Activated CD4-positive, alpha-beta T cell treated with anti-CD3 and anti-CD28 coated beads for 36 hours (primary cell): ENCODE measurements around the gene SPRR2F. TPM values are rescaled to one million over a fixed set of nuclear protein-coding genes. Genes with fewer than 3 reads are reported as not detected.
"Not testable (repeated sequence)": the region's sequence is repeated elsewhere in the genome, so short reads cannot be mapped to it uniquely, and the experiment has no call there.

Source experiments
- ATAC-seq: fragments of 200-7000 bp; cut with Tn5 transposase; one replicate; pipeline ENCODE4 v1.10.0; 2021; ENCODE audit warnings: mild to moderate bottlenecking, moderate library complexity
- CTCF ChIA-PET: fragments of 350-600 bp; sonication (Branson Sonifier 250); formaldehyde crosslinking; loops from one replicate; lab custom pipeline; 2021; ENCODE audit warnings: antibody characterized with exemption; lab: Charles Lee
- POLR2A ChIA-PET: fragments of 350-600 bp; sonication (Branson Sonifier 250); formaldehyde crosslinking; loops from one replicate; lab custom pipeline; 2021; ENCODE audit warnings: antibody characterized with exemption, inconsistent platforms; lab: Charles Lee
- DNase-seq: peaks from one replicate; pipeline ENCODE4 v3.0.0-alpha.2; 2020
- H3K27ac Mint-ChIP-seq: one replicate; pipeline ENCODE4 v1.8.0; 2021; ENCODE audit warnings: mixed read lengths
- H3K27me3 Mint-ChIP-seq: one replicate; pipeline ENCODE4 v1.8.0; 2021; ENCODE audit warnings: mixed read lengths
- H3K36me3 Mint-ChIP-seq: one replicate; pipeline ENCODE4 v1.8.0; 2021; ENCODE audit warnings: low read depth, mixed read lengths
- H3K4me1 Mint-ChIP-seq: one replicate; pipeline ENCODE4 v1.8.0; 2021; ENCODE audit warnings: mixed read lengths
- H3K4me3 Mint-ChIP-seq: one replicate; pipeline ENCODE4 v1.8.0; 2021; ENCODE audit warnings: mild to moderate bottlenecking, moderate library complexity, mixed read lengths
- H3K9me3 Mint-ChIP-seq: one replicate; pipeline ENCODE4 v1.8.0; 2021; ENCODE audit warnings: low read depth, mixed read lengths
- intact Hi-C, 2 experiments: fragments of 100-400 bp; cut with DNase I in 1 of 2; cut with micrococcal nuclease in 1 of 2; formaldehyde crosslinking; loops; one replicate each; pipeline versions ENCODE4 v1.14.2 to v1.15.1; 2022 to 2024; cut with DNase I, micrococcal nuclease
- total RNA-seq, 2 experiments: library from RNA; stranded (reverse); gene quantifications; one replicate each; pipeline ENCODE4 v1.2.3, GENCODE V29; 2021

The SPRR2F gene, protein sequence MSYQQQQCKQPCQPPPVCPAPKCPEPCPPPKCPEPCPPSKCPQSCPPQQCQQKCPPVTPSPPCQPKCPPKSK
- total RNA-seq = not detected

DNA sequence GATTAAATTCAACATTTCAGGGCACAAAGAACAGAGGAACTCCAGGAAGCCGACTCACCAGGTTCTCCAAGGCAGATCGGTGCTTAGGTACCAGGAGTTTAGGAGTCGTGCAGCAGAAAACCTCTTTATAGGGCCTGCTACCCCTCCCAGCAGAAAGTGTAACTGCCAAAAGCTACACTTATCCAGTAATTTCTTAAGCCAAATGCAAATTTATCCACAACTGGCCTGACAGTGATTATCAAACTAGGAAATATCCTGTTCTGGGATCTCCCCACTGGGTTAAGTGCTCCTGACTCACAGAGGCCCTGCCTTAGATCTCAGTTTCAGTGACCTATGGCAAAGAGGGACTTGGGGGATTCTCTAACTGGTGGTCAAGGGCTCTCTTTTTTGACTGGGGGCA is at the start of gene SPRR2F:
Gene SPRR2F, minus strand, starts transcription at position 101 of the 400 bp plus-strand sequence. CDS start 783 bp downstream, outside the sequence.
- no peak for ATAC-seq
- no peak for DNase-seq
- no peaks in the 10 kb centered on the region for H3K4me1 Mint-ChIP-seq
- ChIA-PET CTCF (no interaction called here), POLR2A (no interaction called here)
- no peak within 1 kb of the TSS for H3K4me3 Mint-ChIP-seq
- no peaks in the 10 kb centered on the region for H3K9me3 Mint-ChIP-seq
- intact Hi-C loops = no loop called here
- H3K36me3 Mint-ChIP-seq = no peaks in the 10 kb centered on the region
- H3K27me3 Mint-ChIP-seq = peaks cover 18% of the 10 kb centered on the region
- H3K27ac Mint-ChIP-seq = no peak within 1 kb of the TSS

DNA sequence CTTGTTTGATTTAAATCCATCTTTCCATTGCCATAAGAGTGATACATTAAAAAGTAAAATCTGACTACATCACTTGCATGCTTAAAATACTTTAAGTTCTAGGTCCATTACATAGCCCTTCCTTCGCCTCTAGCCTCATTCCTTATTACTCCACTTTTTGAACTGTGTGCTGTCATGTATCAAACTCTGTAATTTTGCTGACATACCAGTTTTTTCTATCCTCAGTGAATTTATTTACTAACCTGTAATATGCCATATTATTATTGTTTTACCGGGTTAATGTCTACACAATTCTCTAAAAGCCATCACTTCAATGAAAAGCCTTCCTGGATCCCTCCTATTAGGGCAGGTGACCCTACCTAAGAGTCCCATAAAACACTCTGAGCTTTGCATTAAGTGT is 42.2 kb upstream of the SPRR2F start:
- ChIA-PET CTCF (no interaction called here), POLR2A (no interaction called here)
- H3K4me1 Mint-ChIP-seq = no peaks in the 10 kb centered on the region
- no peak for ATAC-seq
- DNase-seq = no peak
- intact Hi-C loops = no loop called here
- peaks cover 14% of the 10 kb centered on the region for H3K9me3 Mint-ChIP-seq
- H3K36me3 Mint-ChIP-seq = no peaks in the 10 kb centered on the region
- no peak overlapping the region for H3K4me3 Mint-ChIP-seq
- peaks cover 16% of the 10 kb centered on the region for H3K27me3 Mint-ChIP-seq
- no peak overlapping the region for H3K27ac Mint-ChIP-seq

DNA sequence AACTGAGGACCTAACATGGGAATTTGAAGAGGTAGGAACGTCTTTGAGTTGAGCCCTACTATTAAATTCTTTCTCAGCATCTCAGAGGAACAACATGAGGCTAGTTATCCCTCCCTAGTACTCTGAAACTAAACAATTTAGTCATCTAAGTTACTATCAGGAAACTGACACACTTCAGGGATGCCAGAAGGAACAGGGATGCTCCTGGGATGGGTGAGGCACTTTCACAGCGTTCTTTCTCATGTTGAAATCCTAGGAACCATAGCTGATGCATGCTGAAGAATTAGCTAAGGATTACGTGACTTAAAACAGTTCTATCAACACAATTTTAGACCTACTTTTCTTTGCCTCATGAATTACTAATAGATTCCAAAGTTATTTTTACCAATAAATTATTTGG is 39.2 kb upstream of the SPRR2F start:
- DNase-seq = no peak
- CTCF ChIA-PET = no interaction called here
- Mint-ChIP-seq H3K4me3 (no peak overlapping the region), H3K4me1 (no peaks in the 10 kb centered on the region), H3K36me3 (no peaks in the 10 kb centered on the region), H3K9me3 (peaks cover 1% of the 10 kb centered on the region), H3K27me3 (peaks cover 21% of the 10 kb centered on the region), H3K27ac (no peak overlapping the region)
- ATAC-seq = no peak
- intact Hi-C loops = no loop called here
- POLR2A ChIA-PET = interaction anchor here (0.5 kb wide), 1 partner anchor 71 kb away, joined by 3 read pairs; no protein-coding TSS in a partner anchor

DNA sequence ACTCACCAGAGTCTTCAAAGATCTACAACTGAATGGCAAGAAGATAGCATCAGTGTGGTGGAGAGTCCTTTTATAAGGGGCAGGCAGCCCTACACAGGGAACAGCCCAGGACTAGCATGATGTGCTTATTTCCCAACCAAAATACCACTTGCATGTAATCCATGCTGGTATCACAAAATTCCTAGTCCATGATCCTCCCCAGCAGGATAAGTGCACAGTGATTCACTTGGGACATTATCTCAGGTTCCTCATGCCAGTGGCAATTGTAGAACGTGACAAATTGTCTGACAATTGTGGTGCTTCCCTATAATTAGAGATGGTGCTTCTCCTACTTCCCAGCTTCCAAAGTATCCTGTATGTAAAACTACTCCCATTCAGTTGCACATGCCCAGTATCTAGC is 37.5 kb upstream of the SPRR2F start, which contains the start of gene SPRR2G:
Gene SPRR2G, minus strand, starts transcription at position 45 of the 400 bp plus-strand sequence. CDS start 780 bp downstream, outside the sequence.
- no peak for DNase-seq

DNA sequence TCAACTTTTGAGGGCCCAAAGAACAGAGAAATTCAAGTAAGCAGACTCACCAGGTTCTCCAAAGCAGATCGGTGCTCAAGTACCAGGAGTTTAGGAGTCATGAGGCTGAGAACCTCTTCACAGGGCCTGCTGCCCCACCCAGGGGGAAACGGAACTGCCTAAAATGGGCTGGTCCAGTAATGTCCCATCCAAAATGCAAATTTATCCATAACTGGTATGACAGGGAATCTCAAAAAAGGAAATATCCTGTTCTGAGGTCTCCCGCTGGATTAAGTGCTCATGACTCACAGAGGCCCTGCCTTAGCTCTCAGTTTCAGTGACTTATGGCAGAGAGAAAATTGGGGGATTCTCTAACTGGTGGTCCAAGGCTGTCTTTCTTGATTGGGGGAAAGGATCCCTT is 28.1 kb upstream of the SPRR2F start:
- no peaks in the 10 kb centered on the region for H3K9me3 Mint-ChIP-seq
- H3K36me3 Mint-ChIP-seq = no peaks in the 10 kb centered on the region
- intact Hi-C loops = no loop called here
- H3K27ac Mint-ChIP-seq = no peak overlapping the region
- H3K27me3 Mint-ChIP-seq = peaks cover 31% of the 10 kb centered on the region
- POLR2A ChIA-PET = no interaction called here
- ATAC-seq (no peak), DNase-seq (no peak)
- CTCF ChIA-PET = no interaction called here
- no peaks in the 10 kb centered on the region for H3K4me1 Mint-ChIP-seq
- H3K4me3 Mint-ChIP-seq = no peak overlapping the region

More for the DNA sequence above, 37.5 kb upstream of the SPRR2F start, which contains the start of gene SPRR2G:
- H3K27ac Mint-ChIP-seq = no peak within 1 kb of the TSS
- no peak for ATAC-seq
- intact Hi-C loops = no loop called here
- peaks cover 21% of the 10 kb centered on the region for H3K27me3 Mint-ChIP-seq
- H3K36me3 Mint-ChIP-seq = no peaks in the 10 kb centered on the region
- no peaks in the 10 kb centered on the region for H3K4me1 Mint-ChIP-seq
- H3K9me3 Mint-ChIP-seq = no peaks in the 10 kb centered on the region
- ChIA-PET CTCF (interaction anchor here (0.6 kb wide), 1 partner anchor 103 kb away, joined by 3 read pairs; no protein-coding TSS in a partner anchor), POLR2A (no interaction called here)
- no peak within 1 kb of the TSS for H3K4me3 Mint-ChIP-seq

DNA sequence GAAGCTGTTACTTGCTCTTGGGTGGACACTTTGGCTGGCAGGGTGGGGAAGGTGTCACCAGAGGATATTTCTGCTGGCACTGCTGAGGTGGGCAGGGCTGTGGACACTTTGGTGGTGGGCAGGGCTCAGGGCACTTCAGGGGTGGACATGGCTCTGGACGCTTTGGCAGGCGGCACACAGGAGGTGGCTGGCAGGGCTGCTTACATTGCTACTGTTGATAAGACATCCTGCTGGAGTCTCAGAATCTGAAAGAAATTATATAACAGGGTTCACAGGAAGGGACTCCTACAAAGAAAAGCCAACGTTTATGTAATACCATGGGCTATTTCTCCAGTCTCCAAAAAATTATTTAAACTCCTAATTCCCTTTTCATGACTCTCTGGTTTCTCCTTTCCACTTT is 27.2 kb upstream of the SPRR2F start:
- intact Hi-C loops = no loop called here

DNA sequence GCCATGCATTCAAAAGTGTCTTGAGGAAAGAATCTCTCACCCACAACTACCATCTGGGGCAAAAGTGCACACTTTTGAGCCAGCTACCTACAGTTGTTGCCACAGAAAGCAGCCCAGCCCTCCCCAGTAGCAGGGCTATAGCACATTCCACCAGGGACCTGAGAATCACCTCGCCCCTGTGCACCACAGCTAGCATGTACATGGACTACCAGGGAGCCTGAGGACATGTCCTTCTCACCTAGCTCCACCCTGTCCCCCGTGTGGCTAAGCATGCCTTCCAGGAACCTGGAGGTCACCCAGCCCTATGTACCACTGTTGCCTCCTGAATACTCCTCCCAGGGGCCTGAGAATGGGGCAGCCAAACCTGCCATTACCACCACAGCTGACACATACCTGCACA is 20.4 kb upstream of the SPRR2F start:
- no peak for DNase-seq

More for the DNA sequence above, 27.2 kb upstream of the SPRR2F start:
- H3K4me3 Mint-ChIP-seq = no peak overlapping the region
- no peaks in the 10 kb centered on the region for H3K9me3 Mint-ChIP-seq
- no peaks in the 10 kb centered on the region for H3K36me3 Mint-ChIP-seq
- DNase-seq (no peak), ATAC-seq (no peak)
- H3K4me1 Mint-ChIP-seq = no peaks in the 10 kb centered on the region
- CTCF ChIA-PET = interaction anchor here (0.6 kb wide), 1 partner anchor 487 kb away, joined by 3 read pairs; no protein-coding TSS in a partner anchor
- no peak overlapping the region for H3K27ac Mint-ChIP-seq
- peaks cover 27% of the 10 kb centered on the region for H3K27me3 Mint-ChIP-seq
- POLR2A ChIA-PET = no interaction called here

DNA sequence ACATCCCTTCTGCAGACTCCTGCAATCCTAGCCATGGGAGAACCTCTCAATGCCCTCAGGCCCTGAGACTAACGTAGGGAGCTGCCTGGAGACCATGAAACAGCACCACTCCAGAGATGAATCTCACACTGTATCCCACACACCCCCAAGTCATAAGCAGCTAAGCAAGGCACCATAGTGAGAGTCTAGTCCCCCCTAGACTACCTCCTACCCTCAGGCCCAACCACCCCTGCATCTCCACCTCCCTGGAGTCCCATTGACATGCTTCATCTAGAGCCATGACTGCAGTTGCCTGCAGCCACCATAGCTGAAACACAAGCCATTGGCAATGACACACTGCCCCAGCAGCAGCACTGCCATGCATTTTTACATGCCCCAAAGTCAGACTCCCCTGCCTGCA is 20.0 kb upstream of the SPRR2F start:
- no peak for DNase-seq
- Mint-ChIP-seq H3K9me3 (no peaks in the 10 kb centered on the region), H3K36me3 (no peaks in the 10 kb centered on the region), H3K4me1 (no peaks in the 10 kb centered on the region), H3K4me3 (no peak overlapping the region), H3K27ac (no peak overlapping the region), H3K27me3 (peaks cover 42% of the 10 kb centered on the region)
- CTCF ChIA-PET = interaction anchor here (0.5 to 1.6 kb wide), 2 partner anchors 14 to 834 kb away, joined by 4 read pairs; no protein-coding TSS in a partner anchor
- intact Hi-C loops = no loop called here
- no peak for ATAC-seq
- POLR2A ChIA-PET = no interaction called here

More for the DNA sequence above, 20.4 kb upstream of the SPRR2F start:
- ChIA-PET CTCF (interaction anchor here (0.6 to 1.6 kb wide), 2 partner anchors 14 to 479 kb away, joined by 3 to 4 read pairs; no protein-coding TSS in a partner anchor), POLR2A (no interaction called here)
- Mint-ChIP-seq H3K4me1 (no peaks in the 10 kb centered on the region), H3K27ac (no peak overlapping the region), H3K9me3 (no peaks in the 10 kb centered on the region), H3K4me3 (no peak overlapping the region), H3K36me3 (no peaks in the 10 kb centered on the region), H3K27me3 (peaks cover 44% of the 10 kb centered on the region)
- intact Hi-C loops = no loop called here
- ATAC-seq = no peak

DNA sequence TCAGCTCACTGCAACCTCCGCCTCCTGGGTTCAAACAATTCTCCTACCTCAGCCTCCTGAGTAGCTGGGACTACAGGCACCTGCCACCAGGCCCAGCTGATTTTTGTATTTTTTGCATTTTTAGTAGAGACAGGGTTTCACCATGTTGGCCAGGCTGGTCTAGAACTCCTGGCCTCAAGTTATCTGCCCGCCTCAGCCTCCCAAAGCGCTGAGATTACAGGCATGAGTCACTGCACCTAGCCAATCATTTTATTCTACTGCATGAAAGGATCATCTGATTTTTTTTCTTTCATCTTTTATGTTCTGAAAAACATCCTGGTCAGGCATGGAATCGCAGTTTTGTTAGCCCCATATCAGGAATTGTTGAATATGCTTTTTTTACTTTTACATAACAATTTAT is 15.4 kb upstream of the SPRR2F start:
- H3K27ac Mint-ChIP-seq, H3K36me3 Mint-ChIP-seq, H3K4me1 Mint-ChIP-seq, DNase-seq, POLR2A ChIA-PET, H3K9me3 Mint-ChIP-seq, ATAC-seq, CTCF ChIA-PET, intact Hi-C loops, H3K4me3 Mint-ChIP-seq: not testable (repeated sequence)
- peaks cover 26% of the 10 kb centered on the region for H3K27me3 Mint-ChIP-seq

DNA sequence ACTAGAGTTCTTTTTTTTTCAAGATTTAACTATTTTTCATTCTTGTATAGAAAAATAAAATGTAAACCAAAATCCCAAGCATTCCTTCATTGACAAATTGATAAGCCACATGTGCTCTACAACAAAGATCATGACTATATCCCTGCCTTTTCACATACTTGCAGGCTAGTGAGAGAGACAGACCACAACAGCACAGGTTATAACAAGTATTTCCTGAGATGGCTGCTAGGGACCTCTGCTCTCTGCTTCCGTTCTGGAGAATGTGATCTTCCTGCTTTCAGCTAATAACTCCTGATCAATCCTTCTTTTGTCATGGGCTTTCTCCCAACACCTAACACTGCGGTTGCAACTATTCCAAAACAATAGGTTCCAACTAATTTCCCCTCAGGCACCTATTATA is 14.0 kb upstream of the SPRR2F start:
- Mint-ChIP-seq H3K4me1 (no peaks in the 10 kb centered on the region), H3K27ac (no peak overlapping the region), H3K4me3 (no peak overlapping the region), H3K27me3 (peaks cover 15% of the 10 kb centered on the region), H3K36me3 (no peaks in the 10 kb centered on the region), H3K9me3 (peaks cover 8% of the 10 kb centered on the region)
- CTCF ChIA-PET = no interaction called here
- ATAC-seq = no peak
- intact Hi-C loops = no loop called here
- POLR2A ChIA-PET = no interaction called here
- no peak for DNase-seq

DNA sequence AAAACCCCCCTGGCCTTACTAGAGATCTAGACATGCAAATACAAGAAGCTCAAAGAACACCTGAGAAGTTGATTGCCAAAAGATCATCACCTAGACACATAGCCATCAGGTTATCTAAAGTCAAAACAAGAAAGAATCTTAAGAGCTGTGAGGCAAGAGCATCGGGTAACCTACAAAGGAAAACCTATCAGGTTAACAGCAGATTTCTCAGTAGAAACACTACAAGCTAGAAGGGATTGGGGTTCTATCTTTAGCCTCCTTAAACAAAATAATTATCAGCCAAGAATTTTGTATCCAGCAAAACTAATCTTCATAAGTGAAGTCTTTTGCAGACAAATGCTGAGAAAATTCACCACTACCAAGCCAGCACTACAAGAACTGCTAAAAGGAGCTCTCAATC is 12.2 kb upstream of the SPRR2F start:
- intact Hi-C loops = no loop called here
- CTCF ChIA-PET = no interaction called here
- no peak for DNase-seq
- H3K27ac Mint-ChIP-seq = no peak overlapping the region
- ATAC-seq = no peak
- H3K9me3 Mint-ChIP-seq = peaks cover 8% of the 10 kb centered on the region
- POLR2A ChIA-PET = interaction anchor here (0.7 kb wide), 1 partner anchor 76 kb away, joined by 5 read pairs; no protein-coding TSS in a partner anchor
- no peaks in the 10 kb centered on the region for H3K4me1 Mint-ChIP-seq
- H3K27me3 Mint-ChIP-seq = peaks cover 9% of the 10 kb centered on the region
- H3K36me3 Mint-ChIP-seq = no peaks in the 10 kb centered on the region
- H3K4me3 Mint-ChIP-seq = no peak overlapping the region

DNA sequence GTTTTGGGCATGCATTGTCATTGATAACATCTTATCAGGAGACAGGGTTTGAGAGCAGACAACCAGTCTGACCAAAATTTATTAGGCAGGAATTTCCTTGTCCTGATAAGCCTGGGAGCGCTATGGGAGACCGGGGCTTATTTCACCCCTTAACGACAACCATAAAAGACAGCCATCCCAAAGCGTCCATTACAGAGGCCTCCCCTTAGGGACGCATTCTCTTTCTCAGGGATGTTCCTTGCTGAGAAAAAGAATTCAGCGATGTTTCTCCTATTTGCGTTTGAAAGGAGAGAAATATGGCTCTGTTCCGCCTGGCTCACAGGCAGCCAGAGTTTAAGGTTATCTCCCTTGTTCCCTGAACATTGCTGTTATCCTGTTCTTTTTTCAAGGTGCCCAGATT is 10.5 kb upstream of the SPRR2F start:
- H3K27me3 Mint-ChIP-seq, H3K4me1 Mint-ChIP-seq, ATAC-seq, POLR2A ChIA-PET, H3K4me3 Mint-ChIP-seq, DNase-seq, intact Hi-C loops, H3K36me3 Mint-ChIP-seq, H3K9me3 Mint-ChIP-seq, H3K27ac Mint-ChIP-seq: not testable (repeated sequence)
- CTCF ChIA-PET = interaction anchor here (0.6 kb wide), 1 partner anchor 60 kb away, joined by 3 read pairs; no protein-coding TSS in a partner anchor
